RKO (cell line): ENCODE data around the gene CCDC117.
A peak's percentile ranks its signal among the peaks of the same experiment; 100 is the strongest.
"Not testable (repeated sequence)": the region's sequence is repeated elsewhere in the genome, so short reads cannot be mapped to it uniquely, and the experiment has no call there.

Experiments
- DNase-seq: peaks from one replicate; pipeline ENCODE4 v3.0.0-alpha.2; 2016; ENCODE audit warnings: low spot score

The CCDC117 gene

GRCh38 chr22:28772633-28773460 lies at the start of gene CCDC117:
Gene CCDC117, plus strand, starts transcription at chr22:28772695. Its CDS starts 155 bp downstream, at chr22:28772850.
- peak; percentile 95 for DNase-seq

DNA sequence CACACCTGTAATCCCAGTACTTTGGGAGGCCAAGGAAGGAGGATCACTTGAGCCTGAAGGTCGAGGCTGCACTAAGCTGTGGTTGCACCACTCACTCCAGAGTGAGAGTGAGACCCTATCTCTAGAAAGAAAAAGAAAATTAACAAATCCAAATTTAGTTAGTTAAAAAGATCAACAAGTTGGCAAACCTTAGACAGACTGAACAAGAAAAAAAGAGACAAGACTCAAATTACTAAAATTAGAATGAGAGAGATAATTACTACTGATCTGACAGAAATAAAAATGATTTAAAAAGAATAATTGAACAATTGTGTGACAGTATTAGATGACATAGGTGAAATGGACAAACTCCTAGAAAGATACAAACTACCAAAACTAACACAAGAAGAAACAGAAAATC lies 44.5 kb upstream of the CCDC117 start:
- no peak for DNase-seq

DNA sequence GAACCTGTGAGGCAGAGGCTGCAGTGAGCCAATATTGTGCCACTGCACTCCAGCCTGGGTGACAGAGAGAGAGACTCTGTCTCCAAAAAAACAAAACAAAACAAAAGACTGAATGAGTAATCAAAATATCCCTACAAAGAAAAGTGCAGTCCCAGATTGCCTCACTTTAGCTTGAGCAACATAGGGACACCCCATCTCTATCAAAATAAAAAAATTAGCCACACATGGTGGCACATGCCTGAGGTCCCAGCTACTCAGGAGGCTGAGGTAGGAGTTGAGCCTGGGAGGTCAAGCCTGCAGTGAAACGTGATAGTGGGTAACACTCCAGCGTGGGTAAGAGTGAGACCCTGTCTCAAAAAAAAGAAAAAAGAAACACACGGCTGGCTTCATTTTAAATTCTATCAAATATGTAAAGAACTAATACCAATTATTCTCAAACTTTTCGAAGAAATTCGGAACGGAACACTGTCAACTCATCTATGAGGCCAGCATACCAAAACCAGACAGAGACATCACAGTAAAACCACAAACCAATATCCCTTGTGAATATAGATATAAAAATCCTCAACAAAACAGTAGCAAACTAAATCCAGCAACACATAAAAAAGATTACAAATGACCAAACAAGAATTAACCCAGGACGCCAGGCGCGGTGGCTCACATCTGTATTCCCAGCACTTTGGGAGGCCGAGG lies 43.7 kb upstream of the CCDC117 start:
- no peak for DNase-seq

DNA sequence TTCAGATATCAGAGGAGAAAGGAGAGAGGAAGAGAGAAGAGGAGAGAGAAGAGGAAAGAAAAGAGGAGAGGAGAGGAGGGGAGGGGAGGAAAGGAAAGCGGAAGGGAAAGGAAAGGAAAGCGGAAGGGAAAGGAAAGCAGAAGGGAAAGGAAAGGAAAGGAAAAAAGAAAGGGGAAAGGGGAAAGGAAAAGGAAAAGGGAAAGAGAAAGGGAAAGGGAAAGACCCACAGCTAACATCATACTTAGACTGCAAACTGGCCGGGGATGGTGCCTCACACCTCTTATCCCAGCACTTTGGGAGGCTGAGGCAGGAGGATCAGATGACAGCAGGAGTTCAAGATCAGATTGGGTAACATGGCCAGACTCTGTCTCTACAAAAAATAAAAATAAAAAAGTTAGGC lies 42.3 kb upstream of the CCDC117 start:
- DNase-seq, result no peak

- DNase-seq, result no peak
Measured at GRCh38 chr22:28734393-28734792, 38.1 kb upstream of the CCDC117 start.

GRCh38 chr22:28736301-28737155 lies 36.0 kb upstream of the CCDC117 start:
- no peak for DNase-seq

DNA sequence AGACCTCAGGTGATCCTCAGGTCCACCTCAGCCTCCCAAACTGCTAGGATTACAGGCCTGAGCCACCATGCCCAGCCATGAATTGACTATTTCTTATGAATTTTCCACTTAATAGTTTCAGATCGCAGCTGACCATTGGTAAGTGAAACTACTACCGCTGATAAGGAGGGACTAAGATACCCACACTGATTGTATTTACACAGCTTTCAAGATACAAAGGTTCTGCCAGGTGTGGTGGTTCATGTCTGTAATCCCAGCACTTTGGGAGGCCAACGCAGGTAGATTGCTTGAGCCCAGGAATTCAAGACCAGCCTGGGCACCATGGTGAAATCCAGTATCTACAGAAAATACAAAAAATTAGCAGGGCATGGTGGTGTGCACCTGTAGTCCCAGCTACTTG lies 34.8 kb upstream of the CCDC117 start:
- no peak for DNase-seq

GRCh38 chr22:28738876-28739275 lies 33.6 kb upstream of the CCDC117 start:
- DNase-seq, result not testable (repeated sequence)

DNA sequence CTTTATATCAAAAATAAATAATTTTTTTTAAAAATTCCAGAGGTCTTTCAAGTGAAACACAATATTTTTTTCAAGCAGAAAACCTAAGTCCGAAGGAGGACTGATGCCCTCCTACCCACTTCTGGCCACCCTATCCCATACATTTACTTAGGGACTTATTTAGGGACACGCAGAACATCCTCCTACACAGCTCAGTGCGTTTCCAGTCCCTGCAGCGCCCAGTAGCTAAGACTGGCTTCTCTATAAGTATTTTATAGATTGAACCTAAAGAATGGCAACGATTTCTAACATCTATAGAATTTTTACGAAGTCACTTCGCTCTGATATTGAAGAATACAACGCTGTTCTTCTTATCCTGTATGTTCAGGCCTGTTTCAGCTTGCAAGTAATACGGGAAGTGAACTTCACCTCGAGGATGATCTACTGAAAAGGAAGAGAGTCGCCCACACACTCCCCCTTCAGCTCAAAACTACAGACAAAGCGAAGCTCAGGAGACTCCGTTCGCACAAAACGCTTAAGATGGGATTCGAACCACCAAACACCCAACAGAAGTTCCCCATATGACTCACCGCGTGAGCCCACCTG lies 31.2 kb upstream of the CCDC117 start:
- DNase-seq, result peak; percentile 54

DNA sequence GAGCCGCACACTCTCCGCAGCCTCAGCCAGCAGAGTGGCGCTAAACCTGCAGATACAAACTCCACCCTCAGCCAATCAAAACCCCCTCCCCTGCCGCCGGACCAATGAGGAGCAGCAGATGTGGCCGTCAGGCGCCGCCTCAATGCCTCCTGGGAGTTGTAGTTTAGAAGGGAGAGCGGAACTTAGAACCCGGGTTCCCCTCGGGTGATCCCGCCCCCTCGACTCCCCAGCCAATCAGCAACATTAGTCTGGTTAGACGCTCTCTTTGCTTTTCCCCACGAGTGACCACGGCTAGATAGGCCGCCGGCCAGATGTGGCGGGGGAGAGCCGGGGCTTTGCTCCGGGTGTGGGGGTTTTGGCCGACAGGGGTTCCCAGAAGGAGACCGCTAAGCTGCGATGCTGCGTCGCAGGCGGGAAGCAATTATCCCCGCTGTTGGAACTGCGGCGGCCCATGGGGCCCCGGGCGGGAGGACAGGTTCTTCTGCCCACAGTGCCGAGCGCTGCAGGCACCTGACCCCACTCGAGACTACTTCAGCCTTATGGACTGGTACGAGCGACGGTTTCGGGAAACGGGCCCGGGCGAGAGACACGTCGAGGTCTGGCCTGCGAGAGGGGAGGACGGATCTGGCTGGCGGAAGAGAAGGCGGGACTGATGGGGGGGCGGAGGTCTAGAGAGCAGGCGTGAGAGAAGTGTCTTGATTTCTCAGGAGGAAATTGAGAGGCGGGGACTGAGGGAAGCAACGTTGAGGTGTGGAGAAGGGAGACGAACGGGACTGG lies 30.5 kb upstream of the CCDC117 start, which contains the start of the genes CHEK2 and HSCB:
TSS of gene CHEK2 (minus strand) at position 36 of the 777 bp plus-strand sequence. CDS start 7,099 bp downstream, outside the sequence.
TSS of gene HSCB (plus strand) at position 255 of the 777 bp plus-strand sequence. CDS start at position 312, 57 bp downstream.
- DNase-seq, result peak; percentile 99

DNA sequence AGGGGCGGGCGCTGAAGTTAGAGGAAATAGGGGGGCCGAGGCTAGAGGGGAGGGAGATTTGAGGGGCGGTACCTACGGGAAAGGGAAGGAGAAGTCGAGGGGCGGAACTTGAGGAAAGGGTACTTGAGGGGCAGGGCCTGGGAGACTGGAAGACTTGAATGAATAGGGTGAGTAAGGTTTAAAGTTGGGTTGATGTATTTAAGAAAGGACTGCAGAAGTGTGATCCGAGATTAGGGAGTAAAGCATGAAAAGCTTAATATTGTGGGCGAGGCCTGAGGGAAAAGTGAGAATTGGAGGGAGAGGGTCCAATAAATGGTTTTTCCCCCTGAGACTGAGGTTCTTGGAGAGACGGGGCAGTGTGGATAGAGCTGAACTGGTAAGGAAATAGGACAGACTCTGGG lies 29.9 kb upstream of the CCDC117 start:
- DNase-seq, result no peak

DNA sequence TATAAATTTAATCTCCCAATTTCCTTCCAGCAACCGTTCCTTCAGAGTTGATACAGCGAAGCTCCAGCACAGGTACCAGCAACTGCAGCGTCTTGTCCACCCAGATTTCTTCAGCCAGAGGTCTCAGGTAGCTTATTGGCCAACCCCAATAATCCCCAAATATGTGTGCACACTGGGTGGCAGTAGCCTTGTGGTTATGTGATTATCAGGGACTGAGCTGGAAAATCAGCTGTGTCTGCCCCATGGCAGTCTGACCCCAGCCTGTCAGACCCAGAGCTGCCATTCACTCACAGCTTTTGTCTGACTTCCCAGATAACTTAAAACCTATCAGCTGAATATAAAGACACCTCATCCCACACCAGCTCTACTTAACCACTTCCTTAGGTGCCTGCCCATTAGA lies 28.6 kb upstream of the CCDC117 start:
- DNase-seq, result no peak

DNA sequence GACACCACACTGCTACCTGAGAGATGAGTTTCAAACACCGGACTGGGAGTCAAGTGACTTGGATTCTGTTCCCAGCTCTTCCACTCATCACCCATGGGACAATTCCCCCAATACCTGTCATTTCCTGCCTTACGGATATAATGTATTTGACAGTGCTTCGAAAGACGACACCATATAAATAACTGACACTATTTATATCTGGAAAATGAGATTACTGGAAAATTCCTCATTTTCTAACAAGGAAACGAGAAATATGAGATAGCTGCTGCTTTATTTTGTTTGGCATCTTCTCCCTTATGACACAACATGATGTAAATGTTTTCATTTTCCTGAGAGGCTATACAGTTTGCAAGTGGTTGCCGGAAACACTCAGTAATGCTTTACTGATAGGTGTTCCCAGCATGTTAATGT lies 22.0 kb upstream of the CCDC117 start:
- no peak for DNase-seq

DNA sequence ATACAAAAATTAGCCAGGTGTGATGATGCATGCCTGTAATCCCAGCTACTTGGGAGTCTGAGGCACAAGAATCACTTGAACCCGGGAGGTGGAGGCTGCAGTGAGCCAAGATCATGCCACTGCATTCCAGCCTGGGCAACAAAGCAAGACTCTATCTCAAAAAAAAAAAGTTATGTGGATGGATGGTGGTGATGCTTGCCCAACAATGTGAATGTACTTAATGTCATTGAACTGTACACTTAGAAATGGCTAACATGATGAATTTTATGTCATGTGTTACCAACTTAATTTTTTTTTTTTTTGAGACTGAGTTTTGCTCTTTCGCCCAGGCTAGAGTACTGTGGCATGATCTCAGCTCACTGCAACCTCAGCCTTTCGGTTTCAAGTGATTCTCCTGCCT lies 18.0 kb upstream of the CCDC117 start:
- DNase-seq, result not testable (repeated sequence)

DNA sequence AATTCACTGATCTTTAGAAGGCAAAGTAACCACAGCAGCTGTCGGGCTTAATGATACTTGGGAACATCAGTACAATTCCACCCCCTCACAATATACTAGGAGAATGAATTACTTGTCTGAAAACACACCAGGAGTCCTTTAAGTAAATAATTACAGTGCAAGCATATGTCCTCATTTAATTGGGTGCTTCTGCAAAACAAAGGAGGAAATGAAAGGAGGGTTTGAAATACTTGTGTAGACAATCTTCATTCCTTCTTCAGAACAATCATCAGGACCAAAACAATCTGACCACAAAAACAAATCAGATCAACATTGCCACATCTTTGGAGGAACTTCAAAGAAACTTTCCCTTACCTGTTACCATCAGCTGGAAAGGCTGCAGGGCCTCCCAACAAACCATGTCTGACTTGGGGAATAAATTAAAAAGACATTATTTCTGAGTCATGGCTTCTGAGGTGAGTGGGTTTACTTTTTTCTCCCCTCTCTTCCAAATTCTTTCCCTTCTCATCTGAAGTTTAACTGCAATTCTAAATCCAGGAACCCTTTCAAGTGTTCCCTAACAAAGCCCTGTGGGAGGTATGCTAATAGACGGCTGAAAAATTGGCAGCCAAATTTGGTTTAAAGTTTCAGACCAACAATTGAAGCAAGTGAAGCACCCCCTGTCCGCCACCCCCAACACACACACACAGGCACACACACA lies 12.5 kb upstream of the CCDC117 start:
- no peak for DNase-seq

- DNase-seq, result no peak
Measured at GRCh38 chr22:28761449-28761755, 11.1 kb upstream of the CCDC117 start.

DNA sequence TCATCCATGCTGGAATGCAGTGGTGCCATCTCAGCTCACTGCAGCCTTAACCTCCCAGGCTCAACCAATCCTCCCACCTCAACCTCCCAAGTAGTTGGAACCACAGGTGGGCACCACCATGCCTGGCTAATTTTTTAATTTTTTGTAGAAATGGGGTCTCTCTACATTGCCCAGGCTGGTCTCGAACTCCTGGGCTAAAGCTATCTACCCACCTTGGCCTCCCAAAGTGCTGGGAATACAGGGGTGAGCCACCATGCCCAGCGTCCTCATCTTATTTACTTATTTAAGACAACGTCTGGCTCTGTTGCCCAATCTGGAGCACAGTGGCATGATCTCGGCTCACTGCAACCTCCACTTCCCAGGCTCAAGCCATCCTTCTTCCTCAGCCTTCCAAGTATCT lies 10.5 kb upstream of the CCDC117 start:
- DNase-seq, result not testable (repeated sequence)

GRCh38 chr22:28766628-28767027 lies 5.9 kb upstream of the CCDC117 start:
- no peak for DNase-seq

DNA sequence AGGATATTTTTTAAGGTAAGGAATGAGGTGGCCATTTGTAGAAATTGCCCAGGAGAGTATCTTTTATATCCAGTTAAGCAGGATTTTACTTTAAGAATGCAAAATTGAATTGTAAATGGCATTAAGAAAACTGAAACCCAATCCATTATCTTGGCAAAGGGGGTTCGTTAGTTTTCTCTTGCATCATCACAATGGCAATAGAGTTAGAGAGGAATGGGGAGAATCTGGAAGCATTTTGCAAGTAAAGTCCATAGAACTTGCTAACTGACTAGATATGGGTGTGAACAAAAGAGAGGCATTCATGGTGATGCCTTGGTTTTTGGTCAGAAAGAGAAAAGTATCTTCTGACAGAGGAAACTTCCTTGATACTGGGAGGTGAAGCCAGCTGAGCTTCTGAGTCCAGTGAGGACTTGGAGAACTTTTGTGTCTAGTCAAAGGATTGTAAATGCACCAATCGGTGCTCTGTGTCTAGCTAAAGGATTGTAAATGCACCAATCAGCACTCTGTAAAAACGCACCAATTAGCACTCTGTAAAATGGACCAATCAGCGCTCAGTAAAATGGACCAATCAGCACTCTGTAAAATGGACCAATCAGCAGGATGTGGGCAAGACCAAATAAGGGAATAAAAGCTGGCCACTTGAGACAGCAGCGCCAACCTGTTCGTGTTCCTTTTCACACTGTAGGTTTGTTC lies 3.6 kb upstream of the CCDC117 start:
- no peak for DNase-seq
